Prostate gland (tissue), 2 donors: ENCODE results near the gene TMEM250. TPM values are rescaled to one million over a fixed set of nuclear protein-coding genes. Genes with fewer than 3 reads are reported as not detected.

Source experiments
- DNase-seq: peaks from one replicate; pipeline ENCODE4 v3.0.0-alpha.2; 2019; ENCODE audit warnings: low spot score
- H3K27ac ChIP-seq, 2 donors: fragments of 200-600 bp; sonication (generic); 2 replicates each; pipeline ENCODE4 v1.5.1; 2017 to 2019
- H3K27me3 ChIP-seq: fragments of 200-600 bp; sonication (generic); replicated peaks from 2 replicates; pipeline ENCODE4 v1.5.1; 2019; ENCODE audit not compliant: insufficient read depth
- H3K36me3 ChIP-seq, 2 donors: fragments of 200-600 bp; sonication (generic); 1 replicate in 1 of 2; 2 replicates in 1 of 2; pipeline versions ENCODE4 v1.5.1 to v1.8.1; 2017 to 2019
- H3K4me1 ChIP-seq: fragments of 200-600 bp; sonication (generic); replicated peaks from 2 replicates; pipeline ENCODE4 v1.5.1; 2019
- H3K4me3 ChIP-seq, 2 donors: fragments of 200-600 bp; sonication (generic); 2 replicates each; pipeline ENCODE4 v1.5.1; 2017 to 2019
- H3K9me3 ChIP-seq: fragments of 200-600 bp; sonication (generic); 2 replicates; pipeline ENCODE4 v1.5.1; 2017
- POLR2A ChIP-seq: fragments of 450-650 bp; IDR thresholded peaks from one replicate; pipeline ENCODE4 v1.6.1; 2016; ENCODE audit warnings: antibody characterized with exemption, mild to moderate bottlenecking
- POLR2AphosphoS5 ChIP-seq: sonication (generic); formaldehyde crosslinking; IDR thresholded peaks from one replicate; pipeline ENCODE4 v1.6.1; 2017; ENCODE audit warnings: antibody characterized with exemption
- WGBS: methylation state at CpG from one replicate; pipeline ENCODE4 v1.1.5; 2018; 5-methylcytosine and 5-hydroxymethylcytosine counted together
- intact Hi-C: fragments of 100-400 bp; cut with DNase I; formaldehyde crosslinking; loops from one replicate; pipeline ENCODE4 v1.14.2; 2022
- total RNA-seq, 2 donors: library from RNA; depleted of rRNA; stranded (reverse); fragments of >200 nt; gene quantifications; one replicate each; pipeline ENCODE4 v1.1.0, GENCODE V29; 2016
- TF ChIP-seq, protein P1 (sequence below), 4 experiments: fragments of 200-600 bp in 2 of 4; fragments of 450-650 bp in 2 of 4; sonication (generic) in 2 of 4; IDR thresholded peaks; 1 replicate in 3 of 4; 2 replicates in 1 of 4; pipeline ENCODE4 v1.5.1; 2016 to 2019; ENCODE audit warnings: antibody characterized with exemption in 4 of 4, mild to moderate bottlenecking in 2 of 4, moderate library complexity in 2 of 4

TMEM250 gene
- total RNA-seq, 2 donors from 2014 or later: 44.7 to 65.1 TPM

DNA sequence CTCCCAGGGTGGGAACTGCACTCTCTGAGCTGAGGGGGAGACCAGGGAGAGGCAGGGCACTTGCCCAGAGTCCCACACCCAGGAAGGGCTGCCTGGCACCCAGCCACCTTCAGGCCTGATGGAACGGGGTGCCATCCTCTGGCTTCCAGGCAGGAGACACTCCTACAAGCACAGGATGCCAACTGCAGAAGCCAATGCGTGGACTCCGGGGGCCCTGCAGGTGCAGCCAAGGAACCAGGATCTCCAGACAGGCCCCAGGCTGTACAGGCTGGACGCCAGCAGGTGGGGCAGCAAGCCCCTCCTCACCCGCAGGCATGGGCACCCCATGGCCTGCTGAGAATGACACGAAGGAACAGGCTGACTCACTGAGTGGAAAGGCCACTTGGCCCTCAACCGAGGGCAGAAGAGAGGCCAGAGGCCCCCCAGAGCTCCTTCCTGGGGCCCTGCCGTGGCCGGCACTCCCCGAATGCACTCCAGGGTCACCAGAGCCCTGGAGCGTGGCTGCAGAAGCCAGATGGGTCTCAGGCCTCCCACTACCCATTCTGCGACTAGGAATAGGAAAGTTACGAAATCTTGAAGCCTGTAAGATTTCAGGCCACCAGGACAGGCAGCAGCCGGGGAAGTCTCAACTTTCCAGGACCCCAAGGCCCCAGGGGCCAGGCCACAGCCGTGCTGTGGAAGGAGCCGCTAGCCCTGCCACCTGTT lies 39.3 kb downstream of the TMEM250 start:
- DNase-seq: no peak
- Histone ChIP-seq H3K27ac (peak overlapping the region; percentile 11), H3K27me3 (no peaks in the 10 kb centered on the region), H3K36me3 (no peaks in the 10 kb centered on the region), H3K4me1 (peaks cover 11% of the 10 kb centered on the region), H3K4me3 (no peak overlapping the region), H3K9me3 (no peaks in the 10 kb centered on the region)
- 38% methylated on average over 12 of the region's 16 CpGs for WGBS
- intact Hi-C loops: no loop called here
- TF ChIP-seq POLR2AphosphoS5: no peak
- TF ChIP-seq, protein P1, sequence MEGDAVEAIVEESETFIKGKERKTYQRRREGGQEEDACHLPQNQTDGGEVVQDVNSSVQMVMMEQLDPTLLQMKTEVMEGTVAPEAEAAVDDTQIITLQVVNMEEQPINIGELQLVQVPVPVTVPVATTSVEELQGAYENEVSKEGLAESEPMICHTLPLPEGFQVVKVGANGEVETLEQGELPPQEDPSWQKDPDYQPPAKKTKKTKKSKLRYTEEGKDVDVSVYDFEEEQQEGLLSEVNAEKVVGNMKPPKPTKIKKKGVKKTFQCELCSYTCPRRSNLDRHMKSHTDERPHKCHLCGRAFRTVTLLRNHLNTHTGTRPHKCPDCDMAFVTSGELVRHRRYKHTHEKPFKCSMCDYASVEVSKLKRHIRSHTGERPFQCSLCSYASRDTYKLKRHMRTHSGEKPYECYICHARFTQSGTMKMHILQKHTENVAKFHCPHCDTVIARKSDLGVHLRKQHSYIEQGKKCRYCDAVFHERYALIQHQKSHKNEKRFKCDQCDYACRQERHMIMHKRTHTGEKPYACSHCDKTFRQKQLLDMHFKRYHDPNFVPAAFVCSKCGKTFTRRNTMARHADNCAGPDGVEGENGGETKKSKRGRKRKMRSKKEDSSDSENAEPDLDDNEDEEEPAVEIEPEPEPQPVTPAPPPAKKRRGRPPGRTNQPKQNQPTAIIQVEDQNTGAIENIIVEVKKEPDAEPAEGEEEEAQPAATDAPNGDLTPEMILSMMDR (IDR thresholded peaks at IDR 0.05): no peak
- TF ChIP-seq POLR2A: no peak

GRCh38 chr9:136078498-136079011 lies 40.1 kb downstream of the TMEM250 start:
- TF ChIP-seq, protein P1 (IDR thresholded peaks at IDR 0.05): no peak
- TF ChIP-seq POLR2AphosphoS5 (no peak), POLR2A (no peak)
- intact Hi-C loops: no loop called here
- peaks cover 11% of the 10 kb centered on the region for H3K4me1 ChIP-seq
- H3K27ac ChIP-seq: no peak overlapping the region
- H3K36me3 ChIP-seq: no peaks in the 10 kb centered on the region
- DNase-seq: no peak
- no peak overlapping the region for H3K4me3 ChIP-seq
- H3K27me3 ChIP-seq: no peaks in the 10 kb centered on the region
- 84% methylated on average over 27 of the region's 27 CpGs for WGBS
- no peaks in the 10 kb centered on the region for H3K9me3 ChIP-seq

DNA sequence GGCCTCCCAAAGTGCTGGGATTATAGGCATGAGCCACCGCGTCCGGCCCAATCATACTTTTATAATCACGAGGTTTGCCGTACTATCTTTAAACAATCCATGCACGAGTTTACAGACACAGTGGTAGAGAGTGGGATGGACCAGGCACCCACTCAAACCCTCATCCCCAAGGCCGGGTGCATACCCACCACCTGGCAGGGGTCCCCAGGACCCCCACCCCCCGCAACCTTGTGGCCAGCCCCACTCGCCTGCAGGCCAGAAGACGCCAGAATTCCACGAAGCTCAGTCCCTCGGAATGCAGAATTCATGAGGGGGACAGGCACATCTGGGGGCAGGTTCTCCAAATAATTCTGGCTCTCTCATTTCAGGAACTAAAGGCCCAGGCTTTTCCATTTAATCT lies 40.7 kb downstream of the TMEM250 start:
- DNase-seq: no peak

GRCh38 chr9:136077491-136077890 lies 41.2 kb downstream of the TMEM250 start:
- Histone ChIP-seq H3K4me3 (no peak overlapping the region), H3K27me3 (no peaks in the 10 kb centered on the region), H3K27ac (no peak overlapping the region), H3K36me3 (no peaks in the 10 kb centered on the region), H3K9me3 (no peaks in the 10 kb centered on the region), H3K4me1 (peaks cover 11% of the 10 kb centered on the region)
- intact Hi-C loops: no loop called here
- WGBS: 77% methylated on average over 8 of the region's 8 CpGs
- TF ChIP-seq, protein P1 (IDR thresholded peaks at IDR 0.05): no peak
- no peak for TF ChIP-seq POLR2A
- no peak for TF ChIP-seq POLR2AphosphoS5
- DNase-seq: no peak

More for the DNA sequence above, 40.7 kb downstream of the TMEM250 start:
- no peak for TF ChIP-seq POLR2AphosphoS5
- H3K27ac ChIP-seq: no peak overlapping the region
- WGBS: 82% methylated on average over 12 of the region's 12 CpGs
- H3K4me3 ChIP-seq: no peak overlapping the region
- intact Hi-C loops: no loop called here
- H3K27me3 ChIP-seq: no peaks in the 10 kb centered on the region
- peaks cover 11% of the 10 kb centered on the region for H3K4me1 ChIP-seq
- no peaks in the 10 kb centered on the region for H3K36me3 ChIP-seq
- H3K9me3 ChIP-seq: no peaks in the 10 kb centered on the region

DNA sequence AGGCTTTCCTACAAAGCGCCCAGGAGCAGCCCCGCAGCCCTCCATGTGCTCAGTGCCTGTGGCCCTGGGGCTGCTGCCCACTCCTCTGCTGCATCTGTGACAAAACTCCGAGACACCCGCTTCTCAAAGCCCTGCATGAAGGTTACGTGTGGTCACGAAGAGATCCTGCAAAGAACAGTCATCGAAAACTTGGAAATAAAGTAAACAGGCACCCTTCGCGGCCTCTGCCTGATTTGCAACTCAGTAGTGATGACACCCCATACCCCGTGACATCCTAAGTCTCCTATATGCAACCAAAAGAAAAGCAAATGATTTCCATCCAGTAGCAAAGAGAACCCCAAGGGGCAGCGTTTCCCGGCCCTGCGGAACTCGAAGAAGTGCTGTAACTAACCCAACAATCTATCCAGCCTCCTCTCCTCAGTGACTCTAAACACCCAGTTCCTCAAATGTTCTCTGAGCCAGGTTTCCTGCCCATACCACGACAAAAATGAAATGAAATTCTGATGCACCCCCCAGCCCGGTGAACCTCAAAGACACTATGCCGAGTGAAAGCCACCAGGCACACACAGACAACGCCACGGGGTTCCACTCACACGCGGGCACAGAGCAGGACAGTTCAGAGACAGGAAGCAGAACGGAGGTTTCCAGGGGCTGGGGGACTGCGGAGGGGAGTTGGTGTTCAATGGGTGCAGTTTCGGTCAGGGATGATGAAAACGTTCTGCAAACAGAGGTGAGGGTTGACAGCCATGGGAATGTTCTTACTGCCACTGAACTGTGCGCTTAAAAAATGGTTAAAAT lies 42.6 kb downstream of the TMEM250 start:
- intact Hi-C loops: no loop called here

More for the DNA sequence above, 42.6 kb downstream of the TMEM250 start:
- Histone ChIP-seq H3K4me1 (peaks cover 9% of the 10 kb centered on the region), H3K36me3 (no peaks in the 10 kb centered on the region), H3K27me3 (no peaks in the 10 kb centered on the region), H3K4me3 (no peak overlapping the region), H3K9me3 (no peaks in the 10 kb centered on the region), H3K27ac (no peak overlapping the region)
- no peak for DNase-seq
- WGBS: 83% methylated on average over 26 of the region's 26 CpGs
- TF ChIP-seq POLR2A (no peak), POLR2AphosphoS5 (no peak)
- TF ChIP-seq, protein P1 (IDR thresholded peaks at IDR 0.05): no peak
